DMS 273 (cell line): Measurements from ENCODE around the gene RAB28.

ENCODE experiments used
- DNase-seq: peaks from one replicate; lab custom pipeline; 2025; ENCODE audit not compliant: unreplicated experiment; lab: John Stamatoyannopoulos, UW

Gene RAB28

GRCh38 chr4:13384055-13384454 lies 100.1 kb downstream of the RAB28 start:
- DNase-seq: no peak

GRCh38 chr4:13378973-13379759 lies 105.0 kb downstream of the RAB28 start:
- no peak for DNase-seq

GRCh38 chr4:13371048-13371447 lies 113.1 kb downstream of the RAB28 start:
- no peak for DNase-seq

GRCh38 chr4:13368217-13368616 lies 115.9 kb downstream of the RAB28 start:
- no peak for DNase-seq

GRCh38 chr4:13367691-13368090 lies 116.4 kb downstream of the RAB28 start:
- no peak for DNase-seq

GRCh38 chr4:13367244-13367643 lies 116.9 kb downstream of the RAB28 start:
- DNase-seq: no peak

GRCh38 chr4:13365195-13365594 lies 118.9 kb downstream of the RAB28 start:
- DNase-seq: no peak

- DNase-seq: no peak
Measured at GRCh38 chr4:13364653-13365052, 119.5 kb downstream of the RAB28 start.

GRCh38 chr4:13364172-13364571 lies 120.0 kb downstream of the RAB28 start:
- no peak for DNase-seq

- no peak for DNase-seq
Measured at GRCh38 chr4:13359809-13360208, 124.3 kb downstream of the RAB28 start.

GRCh38 chr4:13355111-13355880 lies 128.8 kb downstream of the RAB28 start:
- DNase-seq: no peak

- DNase-seq: no peak
Measured at GRCh38 chr4:13349096-13349495, 135.0 kb downstream of the RAB28 start.

GRCh38 chr4:13348216-13348615 lies 135.9 kb downstream of the RAB28 start:
- DNase-seq: no peak

GRCh38 chr4:13347517-13348125 lies 136.5 kb downstream of the RAB28 start:
- DNase-seq: no peak

GRCh38 chr4:13344216-13344615 lies 139.9 kb downstream of the RAB28 start:
- no peak for DNase-seq

- DNase-seq: no peak
Measured at GRCh38 chr4:13340672-13341071, 143.5 kb downstream of the RAB28 start.

GRCh38 chr4:13331827-13332226 lies 152.3 kb downstream of the RAB28 start:
- DNase-seq: no peak

- no peak for DNase-seq
Measured at GRCh38 chr4:13329963-13330362, 154.2 kb downstream of the RAB28 start.

- DNase-seq: no peak
Measured at GRCh38 chr4:13329340-13329850, 154.7 kb downstream of the RAB28 start.

- DNase-seq: no peak
Measured at GRCh38 chr4:13328591-13328990, 155.5 kb downstream of the RAB28 start.

GRCh38 chr4:13327991-13328390 lies 156.1 kb downstream of the RAB28 start:
- DNase-seq: no peak

- DNase-seq: no peak
Measured at GRCh38 chr4:13325744-13326143, 158.4 kb downstream of the RAB28 start.
